Mesothelial cell of epicardium (in vitro differentiated cells): Measurements from ENCODE around the gene ZNF334. TPM values are rescaled to one million over a fixed set of nuclear protein-coding genes. Genes with fewer than 3 reads are reported as not detected.

Experiments used
- DNase-seq, 2 experiments: peaks; one replicate each; pipeline ENCODE4 v3.0.0; 2021; ENCODE audit warnings: low spot score in 2 of 2; ENCODE audit not compliant: unreplicated experiment in 2 of 2
- H3K27ac Mint-ChIP-seq: 2 replicates; pipeline ENCODE4 v1.8.0; 2021; ENCODE audit warnings: mixed read lengths
- H3K27me3 Mint-ChIP-seq: 2 replicates; pipeline ENCODE4 v1.8.0; 2021; ENCODE audit warnings: low read depth, mixed read lengths
- H3K36me3 Mint-ChIP-seq: 2 replicates; pipeline ENCODE4 v1.8.0; 2021; ENCODE audit warnings: mixed read lengths
- H3K4me1 Mint-ChIP-seq: 2 replicates; pipeline ENCODE4 v1.8.0; 2021; ENCODE audit warnings: mixed read lengths
- H3K4me3 Mint-ChIP-seq: 2 replicates; pipeline ENCODE4 v1.8.0; 2021; ENCODE audit warnings: mild to moderate bottlenecking, moderate library complexity, mixed read lengths
- H3K9me3 Mint-ChIP-seq: 2 replicates; pipeline ENCODE4 v1.8.0; 2021; ENCODE audit warnings: mixed read lengths
- CTCF ChIP-seq: fragments of 200-600 bp; sonication (generic); IDR thresholded peaks from one replicate; pipeline ENCODE4 v1.5.0; 2021; ENCODE audit warnings: antibody characterized with exemption; ENCODE audit not compliant: unreplicated experiment
- total RNA-seq: library from RNA; stranded (reverse); gene quantifications from 3 replicates; pipeline ENCODE4 v1.2.1, GENCODE V29; 2021

Gene ZNF334
- total RNA-seq, 1 donor from 2014 or later, result 34.5 TPM

- no peaks in the 10 kb centered on the region for H3K9me3 Mint-ChIP-seq
- no peak for DNase-seq
- no peaks in the 10 kb centered on the region for H3K27me3 Mint-ChIP-seq
- H3K27ac Mint-ChIP-seq, result no peak overlapping the region
- H3K36me3 Mint-ChIP-seq, result no peaks in the 10 kb centered on the region
- H3K4me1 Mint-ChIP-seq, result peaks cover 14% of the 10 kb centered on the region
- no peak overlapping the region for H3K4me3 Mint-ChIP-seq
- TF ChIP-seq CTCF, result no peak
These were observed 28.4 kb downstream of the ZNF334 start for GRCh38 chr20:46484954-46485353.

- peaks cover 14% of the 10 kb centered on the region for H3K4me1 Mint-ChIP-seq
- no peaks in the 10 kb centered on the region for H3K9me3 Mint-ChIP-seq
- TF ChIP-seq CTCF, result no peak
- no peak overlapping the region for H3K4me3 Mint-ChIP-seq
- no peaks in the 10 kb centered on the region for H3K36me3 Mint-ChIP-seq
- H3K27me3 Mint-ChIP-seq, result no peaks in the 10 kb centered on the region
- DNase-seq, result no peak
- no peak overlapping the region for H3K27ac Mint-ChIP-seq
These were observed 29.5 kb downstream of the ZNF334 start for GRCh38 chr20:46483879-46484278.

GRCh38 chr20:46482864-46483263 is 30.5 kb downstream of the ZNF334 start:
- Mint-ChIP-seq H3K27me3 (no peaks in the 10 kb centered on the region), H3K9me3 (no peaks in the 10 kb centered on the region), H3K4me1 (peaks cover 21% of the 10 kb centered on the region)

GRCh38 chr20:46477640-46478039 is 35.7 kb downstream of the ZNF334 start:
- no peaks in the 10 kb centered on the region for H3K9me3 Mint-ChIP-seq
- H3K27ac Mint-ChIP-seq, result no peak overlapping the region
- no peaks in the 10 kb centered on the region for H3K27me3 Mint-ChIP-seq
- H3K4me1 Mint-ChIP-seq, result peaks cover 14% of the 10 kb centered on the region
- TF ChIP-seq CTCF, result no peak
- no peaks in the 10 kb centered on the region for H3K36me3 Mint-ChIP-seq
- no peak for DNase-seq
- H3K4me3 Mint-ChIP-seq, result no peak overlapping the region

More at GRCh38 chr20:46482864-46483263, 30.5 kb downstream of the ZNF334 start:
- Mint-ChIP-seq H3K4me3 (no peak overlapping the region), H3K27ac (no peak overlapping the region), H3K36me3 (no peaks in the 10 kb centered on the region)
- TF ChIP-seq CTCF, result no peak
- no peak for DNase-seq

DNA sequence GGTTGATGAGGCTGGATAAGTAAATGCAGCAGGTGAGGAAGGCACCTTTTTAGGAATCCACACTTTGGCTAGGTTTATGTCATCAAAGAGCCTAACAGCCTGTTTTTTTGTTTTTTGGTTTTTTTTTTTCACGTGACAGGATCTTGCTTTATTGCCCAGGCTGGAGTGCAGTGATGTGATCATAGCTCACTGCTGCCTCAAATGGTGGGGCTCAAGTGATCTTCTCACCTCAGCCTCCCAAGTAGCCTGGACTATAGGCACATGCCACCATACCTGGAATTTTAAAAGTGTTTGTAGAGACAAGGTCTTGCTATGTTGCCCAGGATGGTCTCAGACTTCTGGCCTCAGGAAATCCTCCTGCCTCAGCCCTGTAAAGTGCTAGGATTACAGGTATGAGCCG is 36.1 kb downstream of the ZNF334 start:
- Mint-ChIP-seq H3K4me3 (no peak overlapping the region), H3K36me3 (no peaks in the 10 kb centered on the region), H3K4me1 (peaks cover 13% of the 10 kb centered on the region), H3K27me3 (no peaks in the 10 kb centered on the region), H3K9me3 (no peaks in the 10 kb centered on the region), H3K27ac (no peak overlapping the region)
- no peak for TF ChIP-seq CTCF
- no peak for DNase-seq

GRCh38 chr20:46468508-46468907 is 44.9 kb downstream of the ZNF334 start:
- H3K9me3 Mint-ChIP-seq, result peaks cover 5% of the 10 kb centered on the region
- DNase-seq, result no peak
- H3K4me3 Mint-ChIP-seq, result no peak overlapping the region
- no peak for TF ChIP-seq CTCF
- no peaks in the 10 kb centered on the region for H3K4me1 Mint-ChIP-seq
- no peak overlapping the region for H3K27ac Mint-ChIP-seq
- H3K36me3 Mint-ChIP-seq, result no peaks in the 10 kb centered on the region
- no peaks in the 10 kb centered on the region for H3K27me3 Mint-ChIP-seq
